K562 (cell line): ENCODE measurements around the gene VWF. TPM values are rescaled to one million over a fixed set of nuclear protein-coding genes. Genes with fewer than 3 reads are reported as not detected.

Source experiments
- ATAC-seq: fragments of 200-7000 bp; cut with Tn5 transposase; 3 replicates; pipeline ENCODE4 v1.9.1; 2020; ENCODE audit warnings: moderate library complexity
- BruUV-seq: library from RNA; stranded (reverse); fragments of 400-500 nt; replicated peaks from 2 replicates; lab custom pipeline; 2021; lab: Mats Ljungman, UMichigan
- CTCF ChIA-PET: fragments of 300-600 bp; formaldehyde crosslinking; extraction: SDS; loops from one replicate; lab custom pipeline; 2021; ENCODE audit warnings: low intra/inter-chr PET ratio; lab: Yijun Ruan, JAX
- POLR2A ChIA-PET: fragments of 300-600, 350-650 bp; sonication (Branson Sonifier 250); formaldehyde crosslinking; extraction: SDS; loops from one replicate; lab custom pipeline; 2021; ENCODE audit warnings: antibody characterized with exemption, inconsistent platforms; lab: Yijun Ruan, JAX
- DNase-seq, 4 experiments: peaks; one replicate each; pipeline versions ENCODE4 v3.0.0 to v3.0.0-alpha.2; 2011 to 2018; ENCODE audit warnings: low spot score in 3 of 4, mixed read lengths in 3 of 4; ENCODE audit errors: extremely low read depth in 1 of 4
- FAIRE-seq: peaks from 2 replicates; lab custom pipeline; 2011; peaks lifted over from hg19 to GRCh38; lab: Jason Lieb, UNC
- H2AFZ ChIP-seq: 2 replicates; pipeline ENCODE4 v1.6.0; 2011; ENCODE audit warnings: low read depth, low read length, control low read depth, inconsistent platforms
- H3K27ac ChIP-seq: fragments of 200-600 bp; 3 replicates; pipeline ENCODE4 v1.8.0; 2011; ENCODE audit warnings: low read depth, mild to moderate bottlenecking, control low read depth, inconsistent platforms, low read length, moderate library complexity, mixed read lengths; ENCODE audit errors: extremely low read depth
- H3K27me3 ChIP-seq, 2 experiments: fragments of 300-600 bp in 1 of 2; 2 replicates in 1 of 2; 3 replicates in 1 of 2; pipeline versions ENCODE4 v1.6.0 to v1.8.0; 2011; ENCODE audit warnings: inconsistent platforms in 2 of 2, low read length in 2 of 2, mild to moderate bottlenecking in 1 of 2, mixed read lengths in 1 of 2, moderate library complexity in 1 of 2; ENCODE audit not compliant: control insufficient read depth in 2 of 2, insufficient read depth in 2 of 2
- H3K36me3 ChIP-seq: fragments of 300-600 bp; 3 replicates; pipeline ENCODE4 v1.8.0; 2011; ENCODE audit warnings: mild to moderate bottlenecking, low read length, inconsistent platforms; ENCODE audit not compliant: control insufficient read depth, insufficient read depth
- H3K4me1 ChIP-seq, 2 experiments: fragments of 200-600 bp in 1 of 2; replicated peaks in 1 of 2; 2 replicates in 1 of 2; 3 replicates in 1 of 2; pipeline versions ENCODE4 v1.5.1 to v1.8.0; 2011; ENCODE audit warnings: inconsistent platforms in 2 of 2, low read length in 2 of 2, mild to moderate bottlenecking in 1 of 2, mixed read lengths in 1 of 2, moderate library complexity in 1 of 2; ENCODE audit not compliant: control insufficient read depth in 2 of 2, insufficient read depth in 2 of 2
- H3K4me2 ChIP-seq: 2 replicates; pipeline ENCODE4 v1.6.1; 2011; ENCODE audit warnings: low read length, control low read depth, inconsistent platforms, mixed read lengths; ENCODE audit not compliant: insufficient read depth
- H3K4me3 ChIP-seq: fragments of 200-600 bp; sonication (generic), shearing (Covaris generic); 2 replicates; pipeline ENCODE4 v1.5.1; 2016; ENCODE audit warnings: control low read depth, inconsistent platforms
- H3K79me2 ChIP-seq: fragments of 200-600 bp; 3 replicates; pipeline ENCODE4 v1.8.0; 2011; ENCODE audit warnings: low read length, inconsistent platforms; ENCODE audit not compliant: control insufficient read depth, insufficient read depth
- H3K9ac ChIP-seq, 2 experiments: 2 replicates each; pipeline versions ENCODE4 v1.6.0 to v1.6.1; 2011; ENCODE audit warnings: low read depth in 2 of 2, low read length in 2 of 2, control low read depth in 1 of 2, inconsistent platforms in 1 of 2, mild to moderate bottlenecking in 1 of 2, mixed read lengths in 1 of 2; ENCODE audit not compliant: insufficient read depth in 1 of 2
- H3K9me1 ChIP-seq: one replicate; pipeline ENCODE4 v1.6.0; 2011; ENCODE audit warnings: inconsistent platforms, mild to moderate bottlenecking, low read length, moderate library complexity; ENCODE audit not compliant: control insufficient read depth, insufficient read depth
- H3K9me3 ChIP-seq: replicated peaks from 2 replicates; pipeline ENCODE4 v1.5.1; 2011; ENCODE audit warnings: low read depth, low read length, inconsistent platforms; ENCODE audit not compliant: control insufficient read depth, insufficient read depth
- H4K20me1 ChIP-seq: replicated peaks from 2 replicates; pipeline ENCODE4 v1.6.1; 2011; ENCODE audit warnings: low read length, inconsistent platforms, mixed read lengths; ENCODE audit not compliant: control insufficient read depth, insufficient read depth
- C11orf30 ChIP-seq: fragments of 450-650 bp; IDR thresholded peaks from 2 replicates; pipeline ENCODE4 v1.6.1; 2016; ENCODE audit warnings: low read depth, mild to moderate bottlenecking
- DMBX1 ChIP-seq: fragments of 250-450 bp; sonication (Bioruptor Pico); IDR thresholded peaks from 2 replicates; pipeline ENCODE4 v1.8.0; 2022; ENCODE audit warnings: inconsistent platforms, mild to moderate bottlenecking, moderate library complexity, borderline replicate concordance
- HOXB6 ChIP-seq: fragments of 250-450 bp; sonication (Bioruptor Pico); IDR thresholded peaks from 2 replicates; pipeline ENCODE4 v1.5.1; 2022; ENCODE audit warnings: mild to moderate bottlenecking, borderline replicate concordance
- KLF16 ChIP-seq: IDR thresholded peaks from 2 replicates; pipeline ENCODE4 v1.6.1; 2016; ENCODE audit warnings: antibody characterized with exemption
- LEF1 ChIP-seq: fragments of 450-650 bp; IDR thresholded peaks from 2 replicates; pipeline ENCODE4 v1.6.1; 2016; ENCODE audit warnings: mild to moderate bottlenecking
- MAFF ChIP-seq: IDR thresholded peaks from 2 replicates; pipeline ENCODE4 v1.6.1; 2012; ENCODE audit warnings: low read length, improper control_type of control experiment
- MAFG ChIP-seq: fragments of 450-650 bp; conservative IDR thresholded peaks from 2 replicates; pipeline ENCODE4 v1.6.1; 2016; ENCODE audit warnings: missing genetic modification characterization, missing compliant biosample characterization
- MAFK ChIP-seq: IDR thresholded peaks from 2 replicates; pipeline ENCODE4 v1.6.1; 2011; ENCODE audit warnings: low read length, improper control_type of control experiment
- MYBL2 ChIP-seq, 2 experiments: fragments of 450-650 bp in 1 of 2; sonication (generic) in 1 of 2; formaldehyde crosslinking in 1 of 2; IDR thresholded peaks; 2 replicates each; pipeline versions ENCODE4 v1.6.1 to v1.8.1; 2017 to 2022; ENCODE audit warnings: borderline replicate concordance in 1 of 2, inconsistent platforms in 1 of 2, low read depth in 1 of 2, mild to moderate bottlenecking in 1 of 2, missing genetic modification reagents in 1 of 2, moderate library complexity in 1 of 2
- NELFE ChIP-seq: IDR thresholded peaks from 2 replicates; pipeline ENCODE4 v1.6.1; 2011; ENCODE audit warnings: mild to moderate bottlenecking; ENCODE audit not compliant: insufficient read depth, insufficient read length
- POLR2A ChIP-seq: fragments of 450-650 bp; conservative IDR thresholded peaks from 2 replicates; pipeline ENCODE4 v1.6.1; 2016
- SMARCC2 ChIP-seq: fragments of 450-650 bp; IDR thresholded peaks from 2 replicates; pipeline ENCODE4 v1.6.1; 2017; ENCODE audit warnings: antibody characterized with exemption, moderate library complexity, mild to moderate bottlenecking, low read depth
- TRIM24 ChIP-seq, 2 experiments: fragments of 450-650 bp; IDR thresholded peaks; 2 replicates each; pipeline ENCODE4 v1.6.1; 2016
- ZNF431 ChIP-seq: sonication (generic); formaldehyde crosslinking; IDR thresholded peaks from 2 replicates; pipeline ENCODE4 v1.8.0; 2022; ENCODE audit warnings: mild to moderate bottlenecking, missing genetic modification reagents
- ZNF445 ChIP-seq: fragments of 250-450 bp; sonication (Bioruptor Pico); IDR thresholded peaks from 2 replicates; pipeline ENCODE4 v1.4.0; 2020; ENCODE audit warnings: low read depth, mild to moderate bottlenecking, moderate library complexity
- ZNF561 ChIP-seq: fragments of 450-650 bp; formaldehyde crosslinking; conservative IDR thresholded peaks from 2 replicates; pipeline ENCODE4 v1.4.0; 2020; ENCODE audit warnings: mild to moderate bottlenecking, moderate library complexity
- ZNF583 ChIP-seq: fragments of 250-450 bp; sonication (Bioruptor Pico); IDR thresholded peaks from 2 replicates; pipeline ENCODE4 v1.4.0; 2020
- WGBS: fragments of 100-300 bp; shearing (Covaris generic); methylation state at CpG from one replicate; pipeline ENCODE4 v1.1.6; 2016; ENCODE audit warnings: low coverage, mixed read lengths; ENCODE audit not compliant: insufficient coverage; ENCODE audit errors: missing lambda C conversion rate; 5-methylcytosine and 5-hydroxymethylcytosine counted together
- in situ Hi-C: fragments of 300-500 bp; cut with MboI; formaldehyde crosslinking; loops from 4 replicates; pipeline ENCODE4 v1.15.0; 2018; ENCODE audit warnings: inconsistent platforms, mixed read lengths
- intact Hi-C: fragments of 100-400 bp; cut with micrococcal nuclease; formaldehyde crosslinking; loops from 2 replicates; pipeline ENCODE4 v1.14.2; 2022
- polyA plus RNA-seq, 8 experiments: library from polyadenylated mRNA; depleted of rRNA in 4 of 8; stranded (reverse) in 5 of 8; unstranded in 3 of 8; fragments of >200 nt; fragmentation: Nextera tagmentation in 2 of 8; fragmentation: Illumina TruSeq in 1 of 8; extraction: Ambion mirVana in 2 of 8; extraction: Trizol in 1 of 8; gene quantifications; 2 replicates each; pipeline versions ENCODE4 v1.2.1 to v1.2.3, GENCODE V29; 2011 to 2014; ENCODE audit warnings: inconsistent platforms in 1 of 8, missing spikeins in 1 of 8
- total RNA-seq, 7 experiments: library from RNA; depleted of rRNA in 6 of 7; stranded (reverse); fragments of >200 nt in 6 of 7; fragmentation: Illumina TruSeq in 2 of 7; extraction: Trizol in 2 of 7; gene quantifications; 2 replicates each; pipeline versions ENCODE4 v1.2.1 to v1.2.3, GENCODE V29; 2011 to 2021; ENCODE audit warnings: low replicate concordance in 1 of 7
- TF ChIP-seq, protein P1 (sequence below): fragments of 250-450 bp; sonication (Bioruptor Pico); IDR thresholded peaks from 2 replicates; pipeline ENCODE4 v1.5.0; 2021; ENCODE audit warnings: mild to moderate bottlenecking, moderate library complexity
- TF ChIP-seq, protein P2 (sequence below): IDR thresholded peaks from 2 replicates; pipeline ENCODE4 v1.6.1; 2011; ENCODE audit warnings: borderline replicate concordance, low read depth, mild to moderate bottlenecking, moderate library complexity, low read length; ENCODE audit not compliant: insufficient read depth, poor library complexity, severe bottlenecking

VWF gene
- total and polyA plus RNA-seq, 9 of the 15 experiments (the other 6 are each of a cell fraction or from before 2014, with no cell fraction given) = 0.53 TPM; not detected in 8

DNA sequence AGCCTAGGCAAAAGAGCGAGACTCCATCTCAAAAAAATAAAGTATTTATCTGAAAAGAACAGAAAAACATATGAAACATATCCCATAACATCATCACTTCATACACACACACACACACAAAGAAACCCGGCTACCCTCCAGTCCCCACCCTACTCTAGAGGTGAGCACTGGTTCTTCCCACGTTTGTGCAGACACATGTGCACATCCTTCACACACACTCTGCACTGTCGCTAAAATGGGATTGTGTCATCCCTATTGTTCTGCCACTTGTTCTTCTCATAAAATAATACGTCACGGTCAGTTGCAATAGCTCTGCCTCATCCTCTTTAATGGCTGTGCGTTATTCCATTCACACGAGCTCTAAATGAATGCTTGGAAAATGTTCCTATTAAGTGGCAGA lies 93.5 kb downstream of the VWF start (continued):
- TF ChIP-seq, protein P1, sequence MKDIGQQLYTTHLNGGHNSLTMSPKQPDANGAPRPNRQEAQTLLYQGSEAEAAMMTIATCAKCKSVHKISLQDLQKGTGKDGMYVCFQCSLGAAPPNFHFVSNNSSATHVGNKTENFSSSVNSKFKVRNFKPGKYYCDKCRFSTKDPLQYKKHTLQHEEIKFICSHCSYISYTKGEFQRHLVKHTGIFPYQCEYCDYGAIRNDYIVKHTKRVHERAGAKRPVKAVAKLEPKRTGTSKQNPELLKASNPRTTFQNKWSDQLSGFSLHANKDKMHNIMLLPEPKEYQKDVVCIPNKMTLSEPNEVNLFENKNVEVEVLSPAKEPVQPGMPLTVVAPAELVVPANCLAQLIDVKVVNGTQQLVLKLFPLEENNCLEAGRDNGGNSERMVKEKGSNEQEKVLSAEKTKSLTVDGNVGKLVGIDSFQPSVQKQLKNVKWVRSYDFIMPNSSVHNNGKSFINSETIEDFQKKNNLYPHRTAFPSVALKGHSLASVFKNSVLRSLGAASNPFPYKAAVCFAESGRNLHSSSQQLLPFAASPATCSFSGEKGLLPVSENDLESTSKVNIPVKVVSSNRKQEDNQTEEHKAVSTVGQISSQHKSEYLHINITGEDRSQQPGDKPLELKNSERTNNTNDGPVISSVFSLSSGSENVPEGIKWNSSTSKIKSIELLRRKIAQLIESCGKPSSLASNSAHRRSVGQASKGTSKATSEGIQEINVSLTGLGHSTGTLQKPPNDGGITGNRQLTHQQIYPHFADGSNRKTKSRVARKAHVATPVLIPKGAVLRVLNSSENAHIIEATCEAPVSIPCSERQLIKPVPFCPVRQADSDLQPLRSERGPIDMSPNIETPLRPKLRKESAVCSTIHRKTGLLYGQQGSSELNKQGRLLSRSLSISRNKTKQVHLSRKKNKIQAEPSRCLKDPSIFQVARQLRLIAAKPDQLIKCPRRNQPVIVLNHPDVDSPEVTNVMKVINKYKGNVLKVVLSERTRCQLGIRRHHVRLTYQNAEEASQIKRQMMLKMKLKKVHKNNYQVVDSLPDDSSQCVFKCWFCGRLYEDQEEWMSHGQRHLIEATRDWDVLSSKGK (CRISPR knock-in tag) = no peak
- TF ChIP-seq LEF1 (no peak), MYBL2 (IDR thresholded peaks at IDR 0.05; ENCODE audit: low read depth) (no peak), MYBL2 (CRISPR knock-in tag; IDR thresholded peaks at IDR 0.05; ENCODE audit: borderline replicate concordance) (no peak), SMARCC2 (no peak), ZNF431 (CRISPR knock-in tag) (no peak)

DNA sequence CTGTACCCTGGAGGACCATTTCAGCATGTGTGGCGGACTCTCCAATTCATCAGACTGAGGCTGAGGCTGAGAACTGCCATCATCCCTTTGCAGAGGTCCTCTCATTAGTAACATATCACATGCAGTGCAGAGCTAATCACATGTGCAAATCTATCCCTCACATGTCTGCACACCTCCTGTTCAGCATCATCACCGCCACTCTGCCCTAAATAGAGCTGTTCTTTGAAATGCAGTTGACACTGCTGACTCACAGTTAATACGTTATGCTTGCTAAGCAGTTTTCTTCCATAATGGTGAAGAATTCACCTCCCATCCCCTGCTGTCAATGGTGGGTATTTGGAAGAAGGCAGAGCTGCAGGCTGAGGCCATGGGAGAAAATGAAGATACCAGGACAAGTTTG lies 94.4 kb downstream of the VWF start:
- POLR2A ChIA-PET = no interaction called here
- H3K27ac ChIP-seq = no peak overlapping the region
- no peaks in the 10 kb centered on the region for H3K9me1 ChIP-seq
- H3K36me3 ChIP-seq = no peaks in the 10 kb centered on the region
- in situ Hi-C loops (no loop called here), intact Hi-C loops (no loop called here)
- H2AFZ ChIP-seq = no peak overlapping the region
- peaks cover 0 to 5% of the 10 kb centered on the region in 2 experiments; a peak in 2 of 5 replicates for H3K27me3 ChIP-seq
- no peaks in the 10 kb centered on the region for H3K9me3 ChIP-seq
- no peak overlapping the region for H3K4me3 ChIP-seq
- FAIRE-seq (no peak), DNase-seq (no peak), ATAC-seq (no peak)
- H3K4me2 ChIP-seq = no peak overlapping the region
- WGBS = 0% methylated on average over 3 of the region's 3 CpGs
- no TSS peak for BruUV-seq
- H4K20me1 ChIP-seq = no peaks in the 10 kb centered on the region
- CTCF ChIA-PET = no interaction called here
- H3K79me2 ChIP-seq = no peaks in the 10 kb centered on the region
- H3K9ac ChIP-seq = no peak overlapping the region
- H3K4me1 ChIP-seq = no peaks in the 10 kb centered on the region; a peak in 1 of 5 replicates
- no peak for TF ChIP-seq TRIM24 (IDR thresholded peaks at IDR 0.05)
- TF ChIP-seq ZNF583 (CRISPR knock-in tag) = no peak
- no peak for TF ChIP-seq HOXB6 (CRISPR knock-in tag)
- no peak for TF ChIP-seq MAFK
- TF ChIP-seq, protein P2, sequence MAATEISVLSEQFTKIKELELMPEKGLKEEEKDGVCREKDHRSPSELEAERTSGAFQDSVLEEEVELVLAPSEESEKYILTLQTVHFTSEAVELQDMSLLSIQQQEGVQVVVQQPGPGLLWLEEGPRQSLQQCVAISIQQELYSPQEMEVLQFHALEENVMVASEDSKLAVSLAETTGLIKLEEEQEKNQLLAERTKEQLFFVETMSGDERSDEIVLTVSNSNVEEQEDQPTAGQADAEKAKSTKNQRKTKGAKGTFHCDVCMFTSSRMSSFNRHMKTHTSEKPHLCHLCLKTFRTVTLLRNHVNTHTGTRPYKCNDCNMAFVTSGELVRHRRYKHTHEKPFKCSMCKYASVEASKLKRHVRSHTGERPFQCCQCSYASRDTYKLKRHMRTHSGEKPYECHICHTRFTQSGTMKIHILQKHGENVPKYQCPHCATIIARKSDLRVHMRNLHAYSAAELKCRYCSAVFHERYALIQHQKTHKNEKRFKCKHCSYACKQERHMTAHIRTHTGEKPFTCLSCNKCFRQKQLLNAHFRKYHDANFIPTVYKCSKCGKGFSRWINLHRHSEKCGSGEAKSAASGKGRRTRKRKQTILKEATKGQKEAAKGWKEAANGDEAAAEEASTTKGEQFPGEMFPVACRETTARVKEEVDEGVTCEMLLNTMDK = no peak
- TF ChIP-seq POLR2A = no peak
- TF ChIP-seq C11orf30 = peak; percentile 41; the same call in 1 of the 2 replicates
- TF ChIP-seq ZNF445 (CRISPR knock-in tag) = no peak
- no peak for TF ChIP-seq KLF16
- TF ChIP-seq DMBX1 (CRISPR knock-in tag) = no peak
- TF ChIP-seq ZNF561 (CRISPR knock-in tag) = no peak
- TF ChIP-seq MAFG = peak; percentile 39; the same call in 1 of the 2 replicates
- TF ChIP-seq MAFF = peak; percentile 15; the same call in 1 of the 2 replicates
- no peak for TF ChIP-seq NELFE
